HG03064 (cell line): ENCODE results near the gene TREX2.

Source experiments
- ATAC-seq: cut with Tn5 transposase; IDR thresholded peaks from one replicate; pipeline ENCODE4 v1.9.1; 2021; ENCODE audit warnings: low read depth; ENCODE audit not compliant: unreplicated experiment

Gene TREX2

DNA sequence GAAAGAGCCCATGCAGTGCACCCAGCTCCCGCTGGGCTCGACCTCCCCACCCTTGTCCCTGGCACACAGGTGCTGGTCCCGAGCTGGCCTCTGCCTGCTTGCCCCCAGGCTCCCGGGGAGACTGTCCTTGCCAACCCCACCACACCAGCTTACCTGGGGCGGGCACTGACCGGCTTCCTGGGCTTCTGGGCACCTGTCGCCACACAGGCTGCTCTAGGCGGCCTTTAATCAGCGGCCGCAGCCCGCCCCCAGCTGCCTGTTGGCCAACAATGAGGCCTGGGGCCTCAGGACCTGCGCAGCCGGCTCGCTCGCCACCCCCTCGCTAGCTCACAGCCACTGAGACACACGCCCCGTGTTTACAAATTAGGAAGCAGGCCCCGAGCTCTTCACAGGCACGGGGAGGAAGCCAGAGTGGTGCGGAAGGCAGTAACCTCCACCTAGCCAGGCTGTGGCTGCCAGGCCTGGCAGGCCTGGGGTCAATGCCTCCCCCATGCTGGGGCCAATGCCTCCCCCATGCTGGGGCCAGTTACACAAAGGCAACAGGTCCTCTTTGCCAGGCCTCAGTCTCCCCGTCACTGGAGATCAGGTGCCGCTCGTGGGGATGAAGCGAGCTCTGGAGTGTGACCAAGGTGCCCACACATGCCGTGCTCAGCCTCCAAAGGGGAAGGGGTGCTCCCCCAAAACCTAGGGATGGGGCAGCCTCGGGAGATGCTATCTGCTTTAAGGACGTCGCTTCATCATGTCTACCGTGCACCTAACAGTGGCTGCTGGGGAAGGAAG, at the start of gene TREX2:
TREX2 (minus strand) TSS at position 201 of the 780 bp plus-strand sequence. CDS start 626 bp downstream, outside the sequence.
- no peak for ATAC-seq

- no peak for ATAC-seq
Observed at GRCh38 chrX:153495362-153495751, 49.5 kb upstream of the TREX2 start.

- no peak for ATAC-seq
Observed at GRCh38 chrX:153494541-153495361, 48.9 kb upstream of the TREX2 start, which contains the start of gene BGN. TSS of gene BGN (plus strand) at chrX:153494980. CDS start at chrX:153504632, 9,652 bp downstream.

GRCh38 chrX:153494061-153494460, 48.2 kb upstream of the TREX2 start:
- ATAC-seq = no peak

- no peak for ATAC-seq
Observed at GRCh38 chrX:153493085-153493484, 47.2 kb upstream of the TREX2 start.

- ATAC-seq = no peak
Observed at GRCh38 chrX:153492543-153492942, 46.7 kb upstream of the TREX2 start.

DNA sequence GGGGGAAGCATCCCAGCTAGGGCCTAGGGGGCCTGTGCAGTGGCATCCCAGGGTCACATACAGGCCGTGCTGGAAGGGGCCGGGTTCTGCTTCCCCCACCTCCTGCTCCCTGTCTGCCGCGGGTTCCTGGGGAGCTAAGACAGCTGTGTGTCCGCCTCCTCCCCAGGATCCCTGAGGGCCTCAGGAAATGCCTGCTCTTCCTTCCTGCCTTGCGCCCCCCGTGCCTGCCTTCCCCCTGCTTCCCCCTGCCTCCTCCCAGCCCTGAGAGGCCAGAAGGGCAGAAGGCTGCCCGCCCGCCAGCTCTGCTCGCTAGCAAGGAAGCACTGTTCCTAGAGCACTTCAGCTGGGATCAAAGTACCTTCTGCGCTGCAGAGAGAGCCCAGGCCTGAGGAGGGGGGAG, 46.1 kb upstream of the TREX2 start:
- ATAC-seq = no peak

DNA sequence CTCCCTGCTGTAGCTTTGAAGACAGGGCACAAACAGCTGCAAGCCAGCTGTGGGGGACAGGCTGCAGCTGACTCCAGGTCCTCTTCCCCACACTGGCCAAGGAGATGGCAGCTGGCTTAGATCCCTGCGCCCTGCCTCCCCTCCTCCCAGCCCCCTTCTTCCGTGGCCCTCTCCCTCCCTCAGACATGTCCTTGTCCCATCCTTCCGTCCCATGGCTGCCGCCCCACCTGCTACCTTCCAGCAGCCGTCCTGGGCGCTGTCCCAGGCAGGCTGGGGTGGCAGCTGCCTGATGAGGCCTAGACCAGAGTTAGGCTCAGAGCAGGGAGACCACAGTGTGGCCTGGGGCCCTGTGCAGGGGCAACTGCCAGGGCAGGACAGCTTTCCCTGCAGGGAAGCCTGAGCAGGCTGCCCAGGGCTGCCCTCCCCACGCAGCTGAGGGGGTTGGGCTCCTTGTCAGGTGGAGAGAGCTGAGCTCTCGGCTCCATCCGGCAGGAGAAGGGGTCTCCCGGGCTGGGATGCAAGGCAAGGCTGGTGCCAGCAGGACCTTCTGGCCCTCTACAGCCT, 45.6 kb upstream of the TREX2 start:
- ATAC-seq = no peak

- no peak for ATAC-seq
Observed at GRCh38 chrX:153490217-153490930, 44.5 kb upstream of the TREX2 start.

GRCh38 chrX:153488231-153488914, 42.5 kb upstream of the TREX2 start:
- no peak for ATAC-seq

- ATAC-seq = no peak
Observed at GRCh38 chrX:153487590-153488071, 41.8 kb upstream of the TREX2 start.

GRCh38 chrX:153486171-153486570, 40.3 kb upstream of the TREX2 start:
- no peak for ATAC-seq

- no peak for ATAC-seq
Observed at GRCh38 chrX:153485396-153486080, 39.7 kb upstream of the TREX2 start.

GRCh38 chrX:153482376-153483015, 36.6 kb upstream of the TREX2 start:
- no peak for ATAC-seq

DNA sequence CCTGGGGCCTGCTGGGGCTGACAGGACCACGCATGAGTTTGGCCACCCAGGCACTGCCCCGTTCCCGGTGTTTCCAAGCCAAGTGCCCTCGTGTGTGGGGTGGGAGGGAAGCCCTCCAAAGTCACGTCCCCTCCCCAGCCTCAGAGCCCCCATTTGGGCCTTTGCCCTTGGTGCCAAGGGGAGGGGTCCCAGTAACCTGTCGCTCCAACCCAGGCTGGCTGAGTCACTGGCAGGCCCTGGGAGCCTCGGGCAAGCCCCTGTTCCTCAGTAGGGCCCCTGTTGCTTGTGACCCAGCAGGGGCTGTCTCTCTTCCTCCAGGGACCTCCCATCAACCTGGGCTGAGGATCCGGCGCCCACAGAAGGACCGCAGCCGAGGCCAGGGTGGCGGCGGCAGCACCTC, 35.2 kb upstream of the TREX2 start:
- no peak for ATAC-seq

GRCh38 chrX:153478746-153479145, 32.9 kb upstream of the TREX2 start:
- ATAC-seq = no peak

GRCh38 chrX:153477901-153478300, 32.0 kb upstream of the TREX2 start:
- ATAC-seq = no peak

DNA sequence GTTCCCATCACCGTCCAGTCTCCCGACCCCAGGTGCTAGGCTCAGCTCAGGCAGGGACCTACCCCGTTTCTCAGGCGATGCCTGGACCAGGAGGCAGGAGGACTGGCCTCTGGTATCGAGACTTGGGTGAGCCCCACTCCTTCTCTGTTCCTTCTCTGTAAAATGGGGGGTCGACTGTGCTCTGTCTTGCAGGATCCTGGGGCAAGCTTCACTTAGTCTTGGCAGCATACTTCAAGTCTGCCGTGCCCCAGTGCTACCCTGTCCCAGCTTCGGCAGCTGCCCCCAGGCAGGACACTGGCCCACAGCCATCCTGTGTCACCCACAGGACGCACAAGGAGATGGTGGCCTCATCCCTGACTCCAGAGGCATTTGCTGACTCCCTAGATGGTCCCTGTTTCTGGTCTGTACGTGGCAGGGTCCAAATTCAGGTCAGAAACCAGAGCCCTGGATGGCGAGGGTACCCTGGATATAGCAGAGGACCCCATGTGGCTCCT, 31.6 kb upstream of the TREX2 start:
- no peak for ATAC-seq
